Keratinocyte (primary cell): ENCODE results near the gene ITGA2. TPM values are rescaled to one million over a fixed set of nuclear protein-coding genes. Genes with fewer than 3 reads are reported as not detected.

Source experiments
- DNase-seq: peaks from one replicate; pipeline ENCODE4 v3.0.0-alpha.2; 2011; ENCODE audit warnings: low read depth, missing footprints, low spot score
- FAIRE-seq: peaks from 2 replicates; lab custom pipeline; 2011; peaks lifted over from hg19 to GRCh38; lab: Jason Lieb, UNC
- H2AFZ ChIP-seq: 2 replicates; pipeline ENCODE4 v1.6.0; 2012; ENCODE audit warnings: low read length, control low read depth, inconsistent platforms; ENCODE audit not compliant: control insufficient read depth
- H3K27ac ChIP-seq: 2 replicates; pipeline ENCODE4 v1.5.1; 2011; ENCODE audit warnings: low read length; ENCODE audit not compliant: control insufficient read depth, insufficient read depth
- H3K27me3 ChIP-seq: 3 replicates; pipeline ENCODE4 v1.6.0; 2011; ENCODE audit warnings: low read length; ENCODE audit not compliant: control insufficient read depth, insufficient read depth; ENCODE audit errors: extremely low read depth
- H3K36me3 ChIP-seq, 2 experiments: 2 replicates in 1 of 2; 3 replicates in 1 of 2; pipeline ENCODE4 v1.5.1; 2011; ENCODE audit warnings: low read length in 2 of 2, mild to moderate bottlenecking in 1 of 2; ENCODE audit not compliant: control insufficient read depth in 2 of 2, insufficient read depth in 2 of 2; ENCODE audit errors: extremely low read depth in 1 of 2
- H3K4me1 ChIP-seq: 3 replicates; pipeline ENCODE4 v1.5.1; 2011; ENCODE audit warnings: low read length; ENCODE audit not compliant: control insufficient read depth, insufficient read depth; ENCODE audit errors: extremely low read depth
- H3K4me2 ChIP-seq: 3 replicates; pipeline ENCODE4 v1.6.0; 2011; ENCODE audit warnings: low read depth, low read length; ENCODE audit not compliant: control insufficient read depth, insufficient read depth; ENCODE audit errors: extremely low read depth
- H3K4me3 ChIP-seq, 3 experiments: fragments of 200-600 bp in 1 of 3; sonication (generic) in 1 of 3; 2 replicates in 2 of 3; 3 replicates in 1 of 3; pipeline ENCODE4 v1.5.1; 2011 to 2016; ENCODE audit warnings: low read length in 3 of 3, mild to moderate bottlenecking in 3 of 3, control low read depth in 2 of 3, inconsistent platforms in 1 of 3, low read depth in 1 of 3, mixed read lengths in 1 of 3, mixed run types in 1 of 3, moderate library complexity in 1 of 3; ENCODE audit not compliant: control insufficient read depth in 2 of 3, insufficient read depth in 2 of 3; ENCODE audit errors: extremely low read depth in 1 of 3
- H3K79me2 ChIP-seq: 2 replicates; pipeline ENCODE4 v1.6.0; 2012; ENCODE audit warnings: low read length; ENCODE audit not compliant: control insufficient read depth, insufficient read depth
- H3K9ac ChIP-seq: 3 replicates; pipeline ENCODE4 v1.6.0; 2011; ENCODE audit warnings: low read length; ENCODE audit not compliant: control insufficient read depth, insufficient read depth; ENCODE audit errors: extremely low read depth
- H3K9me1 ChIP-seq: 3 replicates; pipeline ENCODE4 v1.6.0; 2011; ENCODE audit warnings: low read length; ENCODE audit not compliant: control insufficient read depth, insufficient read depth; ENCODE audit errors: extremely low read depth
- H3K9me3 ChIP-seq: 2 replicates; pipeline ENCODE4 v1.5.1; 2012; ENCODE audit warnings: low read depth, low read length; ENCODE audit not compliant: control insufficient read depth
- H4K20me1 ChIP-seq: 3 replicates; pipeline ENCODE4 v1.6.0; 2011; ENCODE audit warnings: low read length; ENCODE audit not compliant: control insufficient read depth, insufficient read depth; ENCODE audit errors: extremely low read depth
- CTCF ChIP-seq, 3 experiments: IDR thresholded peaks in 1 of 3; conservative IDR thresholded peaks in 1 of 3; optimal IDR thresholded peaks in 1 of 3; 2 replicates in 2 of 3; 3 replicates in 1 of 3; pipeline versions ENCODE3 to v1.5.1; 2011; ENCODE audit warnings: low read length in 3 of 3, mild to moderate bottlenecking in 3 of 3, moderate library complexity in 2 of 3, control low read depth in 1 of 3, inconsistent platforms in 1 of 3; ENCODE audit not compliant: insufficient read depth in 2 of 3; ENCODE audit errors: extremely low read depth in 1 of 3
- EZH2 ChIP-seq: IDR thresholded peaks from one replicate; pipeline ENCODE4 v1.6.1; 2012; ENCODE audit warnings: inconsistent platforms, mild to moderate bottlenecking, low read length, moderate library complexity
- dilution Hi-C: fragments of 300-500 bp; cut with MboI; formaldehyde crosslinking; loops from one replicate; pipeline ENCODE4 v1.7.0; 2020; ENCODE audit warnings: low sequenced_read_pairs; ENCODE audit not compliant: extremely low pct_ligation_motif_present
- polyA plus RNA-seq, 5 experiments: library from polyadenylated mRNA; depleted of rRNA in 3 of 5; stranded (reverse) in 3 of 5; stranded (forward) in 1 of 5; unstranded in 1 of 5; fragments of >200 nt; gene quantifications; 1 replicate in 1 of 5; 2 replicates in 3 of 5; 3 replicates in 1 of 5; pipeline versions ENCODE4 v1.2.1 to v1.2.3, GENCODE V29; 2011 to 2012; ENCODE audit warnings: missing spikeins in 2 of 5, low read depth in 1 of 5, low replicate concordance in 1 of 5

ITGA2 gene
- polyA plus RNA-seq, 1 donor (not counting 4 experiments of a cell fraction or from before 2014, with no cell fraction given), result 112 TPM

- no peak for DNase-seq
- Histone ChIP-seq H3K9me3 (no peaks in the 10 kb centered on the region), H3K79me2 (no peaks in the 10 kb centered on the region), H4K20me1 (no peaks in the 10 kb centered on the region), H3K27me3 (no peaks in the 10 kb centered on the region), H3K36me3 (peaks cover 32 to 49% of the 10 kb centered on the region in 2 experiments), H3K4me2 (no peak overlapping the region), H3K9me1 (no peaks in the 10 kb centered on the region), H3K4me3 (no peak overlapping the region), H3K27ac (no peak overlapping the region), H3K9ac (no peak overlapping the region), H2AFZ (no peak overlapping the region), H3K4me1 (no peaks in the 10 kb centered on the region)
- TF ChIP-seq CTCF (optimal IDR thresholded peaks at IDR 0.05 in 1 of 3, IDR thresholded peaks at IDR 0.05 in 1 of 3, conservative IDR thresholded peaks at IDR 0.05 in 1 of 3; ENCODE audit: extremely low read depth in 1 of 3, insufficient read depth in 2 of 3, low read length in 3 of 3), result no peak
- TF ChIP-seq EZH2, result no peak
- dilution Hi-C loops, result no loop called here
- FAIRE-seq, result no peak
Measured at GRCh38 chr5:53090229-53090628, 101.1 kb downstream of the ITGA2 start.

- H3K27ac ChIP-seq, result no peak overlapping the region
- no peak overlapping the region for H3K4me3 ChIP-seq
- no peaks in the 10 kb centered on the region for H4K20me1 ChIP-seq
- no peak for DNase-seq
- dilution Hi-C loops, result no loop called here
- no peak overlapping the region for H3K9ac ChIP-seq
- H2AFZ ChIP-seq, result no peak overlapping the region
- H3K27me3 ChIP-seq, result no peaks in the 10 kb centered on the region
- H3K9me1 ChIP-seq, result no peaks in the 10 kb centered on the region
- TF ChIP-seq EZH2, result no peak
- TF ChIP-seq CTCF (optimal IDR thresholded peaks at IDR 0.05 in 1 of 3, IDR thresholded peaks at IDR 0.05 in 1 of 3, conservative IDR thresholded peaks at IDR 0.05 in 1 of 3; ENCODE audit: extremely low read depth in 1 of 3, insufficient read depth in 2 of 3, low read length in 3 of 3), result no peak
- H3K4me1 ChIP-seq, result no peaks in the 10 kb centered on the region
- H3K4me2 ChIP-seq, result no peak overlapping the region
- no peaks in the 10 kb centered on the region for H3K9me3 ChIP-seq
- H3K79me2 ChIP-seq, result no peaks in the 10 kb centered on the region
- peaks cover 27 to 52% of the 10 kb centered on the region in 2 experiments for H3K36me3 ChIP-seq
- FAIRE-seq, result no peak
Measured at GRCh38 chr5:53091289-53091688, 102.1 kb downstream of the ITGA2 start.
